A204.1 (cell line): ENCODE data around the gene LYL1.

Source experiments
- FAIRE-seq: peaks from 2 replicates; lab custom pipeline; 2012; peaks lifted over from hg19 to GRCh38; lab: Jason Lieb, UNC

LYL1 gene

GRCh38 chr19:13129384-13129783 lies 26.7 kb upstream of the LYL1 start:
- no peak for FAIRE-seq

GRCh38 chr19:13128583-13128982 lies 25.9 kb upstream of the LYL1 start:
- no peak for FAIRE-seq

- no peak for FAIRE-seq
These were observed 25.3 kb upstream of the LYL1 start for GRCh38 chr19:13127811-13128575.

GRCh38 chr19:13127051-13127450 lies 24.4 kb upstream of the LYL1 start:
- FAIRE-seq: no peak

DNA sequence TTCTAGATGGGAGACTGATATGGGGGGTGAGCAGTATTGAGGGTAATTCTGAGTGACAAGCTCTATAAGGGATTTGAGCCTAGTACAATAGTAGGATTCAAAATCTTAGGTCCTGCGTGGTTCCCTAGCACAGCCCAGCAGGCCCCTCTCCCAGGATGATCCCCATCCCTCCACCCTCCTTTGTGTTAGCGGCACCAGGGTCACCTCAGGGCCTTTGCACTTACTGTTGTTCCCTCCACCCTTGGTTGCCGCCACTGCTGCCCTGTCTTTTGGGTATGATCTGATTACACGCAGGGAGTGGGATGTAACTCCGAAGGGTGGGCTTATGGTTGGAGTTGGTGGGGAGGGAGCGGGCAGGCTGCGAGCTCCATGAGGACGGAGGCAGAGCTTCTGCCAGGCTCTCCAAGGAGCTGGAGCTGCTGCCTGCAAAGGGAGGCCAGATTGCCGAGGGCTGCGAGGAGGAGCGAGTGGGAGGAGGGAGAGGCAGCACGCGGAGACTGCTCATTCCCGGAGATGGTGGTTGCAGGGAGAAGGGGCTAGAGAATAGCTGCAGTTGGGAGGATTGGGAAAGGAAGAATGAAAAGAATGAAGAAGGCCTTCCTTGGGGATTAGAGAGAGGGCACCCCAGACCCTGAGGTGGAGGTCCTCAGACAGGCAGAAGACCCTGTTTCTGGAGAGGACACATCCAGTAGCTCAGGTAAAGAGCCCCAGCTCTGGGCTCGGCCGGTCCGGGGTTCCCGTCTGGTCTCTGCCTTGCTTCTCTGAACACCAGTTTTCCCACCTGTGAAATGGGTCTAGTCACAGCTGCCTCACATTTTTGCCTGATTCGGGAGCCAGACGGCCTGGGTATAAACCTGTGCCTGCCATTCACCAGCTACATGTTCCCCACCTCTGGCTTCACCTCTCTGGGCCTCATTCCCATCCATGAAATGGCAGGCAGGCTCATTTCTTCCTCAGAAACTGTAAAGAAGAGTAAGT lies 20.6 kb upstream of the LYL1 start:
- no peak for FAIRE-seq

DNA sequence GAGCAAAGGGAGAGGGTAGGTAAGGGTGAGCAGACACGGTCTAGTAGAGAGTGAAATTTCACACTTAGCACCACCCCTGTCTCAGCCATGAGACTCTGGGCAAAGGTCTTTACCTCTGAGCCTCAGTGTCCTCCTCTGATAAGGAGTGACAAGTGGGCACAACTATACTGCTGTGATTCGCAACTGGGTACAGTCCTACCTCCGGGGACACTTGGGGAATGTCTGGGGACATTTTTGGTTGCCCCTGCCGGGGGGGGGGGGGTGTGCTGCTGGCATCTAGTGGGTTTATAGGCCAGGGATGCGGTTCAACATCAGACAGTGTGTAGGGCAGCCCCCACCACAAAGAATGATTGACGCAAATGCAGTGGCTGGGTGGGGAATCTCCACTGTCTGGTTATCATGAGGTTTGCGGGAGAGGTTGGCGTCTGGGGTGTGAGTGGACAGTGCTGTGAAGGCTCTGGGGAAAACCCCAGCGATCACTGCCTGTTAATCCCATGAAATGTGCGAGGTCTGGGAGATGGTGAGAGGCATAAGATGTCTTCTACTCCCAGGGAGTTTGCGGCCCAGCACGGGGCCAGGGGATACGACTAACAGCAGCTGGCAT lies 19.7 kb upstream of the LYL1 start:
- FAIRE-seq: no peak

GRCh38 chr19:13121551-13122274 lies 19.1 kb upstream of the LYL1 start:
- no peak for FAIRE-seq

DNA sequence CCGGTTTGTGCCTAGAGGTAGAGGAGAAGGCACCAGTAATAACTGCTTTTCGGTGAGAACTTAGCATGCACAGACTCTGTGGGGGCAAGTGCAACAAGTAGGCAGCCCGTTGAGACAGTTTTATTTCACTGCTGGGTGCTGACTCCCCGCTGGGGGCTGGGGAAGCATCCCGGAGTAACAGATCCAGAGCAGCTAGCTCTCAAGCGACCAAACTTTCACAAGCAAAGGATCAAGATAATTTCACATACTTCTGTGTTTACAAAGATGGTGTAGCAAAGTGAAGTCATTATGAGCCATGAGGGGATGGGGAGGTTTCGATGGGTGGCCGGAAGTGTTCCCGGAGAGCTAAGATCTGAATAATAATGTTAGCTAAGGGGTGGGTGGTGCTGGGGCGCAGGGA lies 18.2 kb upstream of the LYL1 start:
- no peak for FAIRE-seq

DNA sequence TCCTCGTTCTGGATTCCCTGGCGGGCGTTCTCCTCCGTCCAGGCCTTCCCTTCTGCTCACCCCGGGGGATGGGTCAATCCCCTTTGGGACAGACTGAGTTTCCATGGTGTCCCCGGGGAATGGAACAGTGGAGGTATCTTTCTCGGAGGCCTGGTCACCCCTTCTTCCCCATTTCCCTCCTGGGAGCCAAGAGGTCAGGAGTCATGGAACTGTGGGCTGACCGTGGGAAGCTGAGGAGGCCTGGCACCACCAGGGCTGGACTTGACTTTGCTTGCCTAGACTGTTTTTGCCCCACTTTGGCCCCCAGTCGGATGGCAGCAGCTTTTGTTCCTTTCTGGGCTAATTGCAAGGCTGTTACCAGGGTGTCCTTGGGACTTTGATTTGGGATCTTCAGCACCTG lies 17.4 kb upstream of the LYL1 start:
- no peak for FAIRE-seq

DNA sequence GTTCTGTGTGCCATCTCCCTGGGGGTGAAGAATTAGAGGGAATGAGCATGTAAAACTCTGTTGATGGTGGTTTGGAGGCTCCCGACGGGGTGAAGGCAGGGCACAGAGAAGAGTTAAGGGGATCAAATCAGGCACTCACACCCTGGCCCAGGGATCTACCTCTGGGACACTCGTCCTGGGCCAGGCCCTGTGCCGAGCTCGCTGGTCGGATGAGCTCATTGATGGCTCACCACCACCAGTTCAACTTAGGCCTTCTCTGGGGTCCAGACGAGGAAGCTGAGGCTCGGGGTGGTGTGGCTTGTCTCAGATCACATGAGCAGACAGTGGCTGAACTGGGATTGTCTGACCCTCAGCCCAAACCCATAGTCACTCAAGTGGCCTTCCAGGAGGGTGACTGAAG lies 17.0 kb upstream of the LYL1 start:
- FAIRE-seq: no peak

DNA sequence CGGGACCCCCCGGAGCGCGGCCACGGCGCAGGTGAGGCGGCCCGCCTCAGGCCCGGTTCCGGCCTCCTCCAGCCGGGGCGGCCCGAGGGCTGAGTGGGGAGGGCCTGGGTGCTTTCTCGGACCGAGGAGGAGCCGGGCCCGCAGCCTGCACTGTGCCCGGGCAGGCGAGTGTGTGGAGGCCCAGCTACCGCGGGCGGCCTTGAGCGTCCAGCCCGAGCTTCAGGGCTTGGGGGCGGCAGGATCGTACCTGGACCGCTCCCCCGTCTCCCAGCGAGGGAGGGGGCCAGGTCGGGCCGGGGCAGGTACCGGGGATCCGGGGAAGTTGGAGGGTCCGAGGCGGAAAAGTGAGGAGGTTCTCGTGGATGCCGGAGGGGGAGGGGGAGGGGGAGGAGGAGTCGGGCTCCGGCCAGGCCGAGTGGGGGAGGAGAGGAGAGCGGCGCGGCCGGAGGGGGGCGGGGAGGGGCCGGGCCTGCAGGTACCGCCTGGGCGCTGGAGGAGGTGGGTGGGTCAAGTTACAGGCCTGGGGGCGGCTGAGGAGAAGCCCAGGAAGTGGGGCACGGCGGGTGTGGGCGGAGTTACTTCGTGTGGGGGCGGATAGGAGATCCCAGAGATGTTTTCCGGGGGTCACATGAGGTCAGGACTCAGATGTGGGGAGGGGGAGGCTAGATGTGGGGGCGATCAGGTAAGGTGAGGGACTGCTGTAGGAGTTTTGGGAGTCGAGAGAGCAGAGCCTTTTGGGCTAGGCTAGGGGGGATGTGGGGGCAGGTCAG lies 16.0 kb upstream of the LYL1 start:
- no peak for FAIRE-seq

DNA sequence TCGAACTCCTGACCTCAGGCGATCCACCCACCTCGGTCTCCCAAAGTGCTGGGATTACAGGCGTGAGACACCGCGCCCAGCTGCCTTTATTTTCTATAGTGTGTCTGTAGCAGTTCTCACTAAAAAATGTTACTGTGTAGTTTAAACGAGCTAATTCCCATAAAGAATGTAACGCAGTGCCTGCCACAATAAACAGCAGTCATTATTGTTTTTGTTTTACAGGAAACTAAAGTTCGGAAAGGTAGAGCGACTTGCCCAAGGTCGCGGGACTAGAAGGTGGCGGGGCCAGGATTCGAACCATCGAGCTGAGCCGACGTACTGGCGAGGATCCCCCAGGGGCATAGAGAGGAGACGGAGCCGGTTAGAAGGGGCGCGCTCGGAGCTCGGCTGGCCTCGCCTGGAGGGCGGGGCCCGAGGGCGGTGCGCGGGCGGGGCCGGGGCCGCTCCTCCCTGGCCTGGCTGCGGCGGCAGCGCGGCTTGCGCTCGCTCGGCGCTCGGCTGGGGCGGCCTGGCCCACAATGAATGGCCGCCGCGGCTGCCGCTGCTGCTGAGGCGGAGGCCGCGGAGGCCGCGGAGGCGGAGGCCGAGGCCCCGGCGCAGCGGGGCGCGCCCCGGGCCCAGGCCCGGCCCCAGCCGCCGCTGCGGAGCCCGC lies 15.2 kb upstream of the LYL1 start, which contains the start of gene NACC1:
TSS of gene NACC1 (plus strand) at position 493 of the 652 bp plus-strand sequence. CDS start 16,944 bp downstream, outside the sequence.
- no peak for FAIRE-seq

DNA sequence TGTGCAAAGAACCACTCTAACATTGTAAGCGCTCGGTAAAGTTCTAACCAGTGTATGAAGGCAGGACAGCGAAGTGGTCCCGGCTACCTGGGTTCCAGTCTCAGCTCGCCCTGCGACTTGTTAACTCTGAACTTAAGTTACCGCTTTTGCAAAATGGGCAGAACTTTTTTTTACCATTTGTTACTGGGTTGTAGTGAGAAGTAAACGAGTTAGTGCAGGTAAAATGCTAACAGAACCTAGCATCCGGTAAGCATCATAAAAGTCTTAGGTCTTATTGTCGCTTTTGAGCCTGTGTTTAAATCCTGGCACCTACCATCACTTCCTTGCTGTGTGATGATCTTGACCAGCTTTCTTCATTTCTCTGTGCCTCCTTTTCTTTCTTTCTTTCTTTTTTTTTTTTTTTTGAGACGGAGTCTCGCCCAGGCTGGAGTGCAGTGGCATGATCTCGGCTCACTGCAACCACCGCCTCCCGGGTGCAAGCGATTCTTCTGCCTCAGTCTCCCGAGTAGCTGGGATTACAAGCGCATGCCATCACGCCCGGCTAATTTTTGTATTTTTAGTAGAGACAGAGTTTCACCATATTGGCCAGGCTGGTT lies 14.6 kb upstream of the LYL1 start:
- no peak for FAIRE-seq

DNA sequence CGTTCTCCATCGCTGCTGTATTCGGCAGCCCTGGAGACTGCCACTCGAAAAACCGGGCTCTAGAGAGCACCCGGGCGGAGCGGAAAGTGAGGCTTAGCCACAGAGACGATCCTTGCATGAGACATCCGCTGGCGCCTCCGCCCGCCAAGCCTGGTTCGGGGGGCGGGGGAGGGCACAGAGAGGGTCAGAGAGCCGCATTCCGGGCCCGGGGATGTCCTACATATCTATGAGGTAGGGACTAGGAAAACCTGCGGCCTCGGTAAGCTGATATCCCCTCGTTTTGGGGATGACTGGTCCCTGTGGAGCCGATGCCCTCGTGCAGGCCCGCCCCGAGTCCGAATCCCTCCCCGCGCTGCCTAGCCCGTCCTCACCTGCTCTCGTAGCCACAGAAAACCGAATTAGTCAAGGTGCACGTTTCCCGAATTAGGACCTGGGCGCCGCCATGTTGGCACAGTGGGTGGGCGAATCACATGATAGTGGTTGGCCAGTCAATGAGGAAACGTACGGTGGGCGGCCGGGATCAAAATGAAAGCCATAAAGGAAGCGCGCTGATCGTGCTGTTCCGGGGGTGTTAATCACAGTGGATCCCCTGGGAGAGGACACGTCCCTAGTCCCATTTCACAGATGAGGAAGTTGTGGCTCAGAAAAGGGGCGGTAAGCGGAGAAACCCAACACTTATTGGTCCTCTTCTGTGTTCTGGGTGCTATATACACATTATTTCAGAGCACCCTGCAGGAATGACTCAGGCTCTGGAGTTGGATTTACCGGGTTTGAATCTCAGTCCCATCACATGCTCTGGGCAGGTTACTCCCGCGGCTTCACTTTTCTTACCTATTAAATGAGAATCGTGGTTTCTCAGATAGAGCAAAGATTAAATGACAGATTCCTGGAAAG lies 13.9 kb upstream of the LYL1 start, which contains the start of gene TRMT1:
TSS of gene TRMT1 (minus strand) at position 459 of the 894 bp plus-strand sequence. CDS start at position 118, 341 bp downstream.
- FAIRE-seq: peak; percentile 80

DNA sequence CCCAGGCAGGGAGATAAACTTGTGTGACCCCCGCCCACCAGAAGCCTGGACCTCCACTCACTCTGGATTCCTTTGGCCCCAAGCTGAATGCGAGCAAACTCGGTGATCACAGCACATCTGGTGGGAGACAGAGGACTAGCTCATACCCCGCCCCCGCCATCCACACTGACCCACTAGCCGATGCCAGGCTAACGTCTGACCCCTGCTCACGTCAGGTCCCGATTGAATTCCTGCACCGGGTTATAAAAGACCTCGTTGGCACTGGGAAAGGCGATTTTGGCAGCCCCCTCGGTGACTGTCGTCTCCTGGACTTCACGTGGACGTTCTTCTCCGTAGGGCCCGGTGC lies 13.3 kb upstream of the LYL1 start:
- FAIRE-seq: no peak

DNA sequence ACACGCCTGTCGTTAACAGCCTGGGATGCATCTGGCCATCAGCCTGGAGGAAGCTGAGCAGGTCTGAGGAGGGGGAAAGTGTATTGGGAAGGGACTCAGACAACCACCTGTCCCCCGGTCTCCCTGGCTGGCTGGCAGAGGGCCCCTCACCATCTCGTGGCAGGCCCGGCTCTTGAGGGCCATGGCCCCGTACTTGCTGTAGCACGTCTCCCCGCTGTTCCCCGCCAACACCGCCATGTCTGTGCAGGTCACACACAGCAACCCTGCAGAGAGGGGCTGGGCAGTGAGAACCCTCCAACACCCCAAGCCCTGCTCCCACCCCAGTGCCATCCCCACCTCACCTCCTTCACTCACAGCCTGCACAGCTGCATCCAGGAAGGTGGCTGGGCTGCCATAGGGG lies 9.9 kb upstream of the LYL1 start:
- FAIRE-seq: no peak

- FAIRE-seq: no peak
These were observed 7.5 kb upstream of the LYL1 start for GRCh38 chr19:13110099-13110610.

- FAIRE-seq: no peak
These were observed 6.9 kb upstream of the LYL1 start for GRCh38 chr19:13109361-13110098.
